Measurements from ENCODE around the gene ASCL4.

GRCh38 chr12:107762874-107763273 is 11.6 kb upstream of the ASCL4 start:
- TF ChIP-seq GATA3 (IDR thresholded peaks at IDR 0.05; ENCODE audit: low read depth, low read length) (no peak), GATA2 (IDR thresholded peaks at IDR 0.05; ENCODE audit: low read depth, low read length) (no peak)
